ENCODE data around the gene OR1L1. TPM values are rescaled to one million over a fixed set of nuclear protein-coding genes. Genes with fewer than 3 reads are reported as not detected.

OR1L1 gene, protein sequence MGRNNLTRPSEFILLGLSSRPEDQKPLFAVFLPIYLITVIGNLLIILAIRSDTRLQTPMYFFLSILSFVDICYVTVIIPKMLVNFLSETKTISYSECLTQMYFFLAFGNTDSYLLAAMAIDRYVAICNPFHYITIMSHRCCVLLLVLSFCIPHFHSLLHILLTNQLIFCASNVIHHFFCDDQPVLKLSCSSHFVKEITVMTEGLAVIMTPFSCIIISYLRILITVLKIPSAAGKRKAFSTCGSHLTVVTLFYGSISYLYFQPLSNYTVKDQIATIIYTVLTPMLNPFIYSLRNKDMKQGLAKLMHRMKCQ
- total RNA-seq: not detected

DNA sequence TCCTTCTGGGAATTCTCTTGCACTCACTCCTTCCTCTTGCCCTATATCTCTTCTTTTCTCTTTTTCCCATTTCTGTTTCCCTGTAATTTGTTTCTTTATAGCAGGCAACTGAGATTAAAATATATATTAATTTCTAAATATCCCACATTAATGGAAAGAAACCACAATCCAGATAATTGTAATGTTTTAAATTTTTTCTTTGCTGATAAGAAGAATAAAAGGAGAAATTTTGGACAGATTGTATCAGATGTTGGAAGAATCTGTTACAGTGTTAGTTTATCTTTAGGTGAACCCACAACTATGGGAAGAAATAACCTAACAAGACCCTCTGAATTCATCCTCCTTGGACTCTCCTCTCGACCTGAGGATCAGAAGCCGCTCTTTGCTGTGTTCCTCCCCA lies at the start of gene OR1L1:
OR1L1 (plus strand) TSS at position 301 of the 400 bp plus-strand sequence; CDS start at position 301, 0 bp downstream.
- no peak for DNase-seq

DNA sequence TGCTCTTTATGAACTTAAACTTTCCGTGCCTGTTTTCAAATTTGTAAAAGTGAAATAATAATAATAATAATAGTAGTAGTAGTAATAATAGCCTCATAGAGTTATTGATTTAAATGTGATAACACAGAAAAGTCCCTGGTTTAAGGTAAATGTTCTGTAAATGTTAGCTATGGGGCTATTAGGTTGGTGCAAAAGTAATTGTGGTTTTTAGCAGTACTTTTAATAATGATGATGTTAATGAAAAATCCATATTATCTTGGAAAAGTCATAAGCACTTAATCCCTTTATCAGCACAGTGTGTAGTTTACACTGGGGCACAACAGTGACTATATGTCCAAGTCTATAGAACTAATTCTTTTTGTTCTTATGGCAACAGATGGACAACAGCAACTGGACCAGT lies 47.2 kb upstream of the OR1L1 start, which contains the start of gene OR1Q1:
OR1Q1 (plus strand) TSS at position 377 of the 400 bp plus-strand sequence; CDS start at position 377, 0 bp downstream.
- DNase-seq: no peak

GRCh38 chr9:122619996-122620395 lies 41.5 kb upstream of the OR1L1 start:
- no peak for DNase-seq

DNA sequence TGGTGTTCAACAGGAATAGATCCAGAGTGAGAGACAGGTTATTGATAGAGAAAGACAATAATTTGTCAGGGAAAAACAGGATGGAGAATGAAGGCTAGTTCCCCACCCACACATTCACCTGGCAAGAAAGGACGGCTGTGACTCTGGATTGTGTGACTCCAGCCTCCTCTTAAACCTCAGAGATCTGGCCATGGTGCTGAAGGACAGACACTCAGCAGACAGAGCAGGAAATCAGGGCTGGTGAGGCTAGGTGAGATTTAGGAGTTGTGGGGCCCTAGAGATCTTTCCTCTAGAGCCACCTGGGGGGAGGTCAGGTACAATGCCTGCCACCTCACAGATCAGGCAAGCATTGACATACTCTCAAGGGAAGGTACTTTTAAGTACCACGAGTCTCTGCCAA lies 19.3 kb upstream of the OR1L1 start:
- no peak for DNase-seq

GRCh38 chr9:122656378-122656777 lies 5.1 kb upstream of the OR1L1 start:
- DNase-seq: no peak

DNA sequence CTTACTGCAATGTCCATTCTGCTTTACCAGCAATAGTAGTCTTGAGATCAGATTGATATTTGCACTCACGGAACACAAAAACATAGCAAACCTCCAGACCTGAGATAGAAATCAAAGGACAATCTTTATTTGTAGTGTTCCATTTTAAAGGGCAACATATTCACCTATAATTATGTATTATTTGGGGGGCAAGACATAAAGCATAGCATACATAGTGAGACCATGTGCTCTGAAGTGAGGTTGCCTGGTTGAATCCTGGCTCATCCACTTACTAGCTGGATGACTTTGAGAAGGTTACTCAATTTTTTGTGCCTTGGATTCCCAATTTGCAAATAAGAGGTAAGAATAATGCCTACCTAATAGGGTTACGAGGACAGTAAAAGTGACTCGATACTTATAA lies 4.0 kb upstream of the OR1L1 start, which contains the start of gene OR1B1:
OR1B1 (minus strand) TSS at position 101 of the 400 bp plus-strand sequence.
- no peak for DNase-seq

DNA sequence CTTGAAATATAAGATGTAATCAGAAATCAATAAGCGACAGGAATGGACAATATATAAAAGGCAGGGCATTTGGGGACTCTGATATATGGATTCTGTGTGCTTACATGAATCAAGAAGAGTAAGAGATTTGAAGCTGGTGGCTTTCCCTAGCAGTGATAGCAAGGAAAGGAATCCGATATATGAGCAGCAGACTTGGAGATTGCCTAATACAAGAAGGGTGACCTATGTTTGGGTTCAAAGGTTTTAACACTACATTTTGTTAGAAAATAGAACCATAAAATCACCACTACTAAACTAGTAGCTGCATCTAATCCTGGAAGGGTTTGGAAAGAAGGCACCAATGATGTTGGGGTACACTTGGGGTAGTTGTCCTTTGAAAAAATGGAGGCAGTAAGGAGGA lies 11.0 kb downstream of the OR1L1 start:
- no peak for DNase-seq

DNA sequence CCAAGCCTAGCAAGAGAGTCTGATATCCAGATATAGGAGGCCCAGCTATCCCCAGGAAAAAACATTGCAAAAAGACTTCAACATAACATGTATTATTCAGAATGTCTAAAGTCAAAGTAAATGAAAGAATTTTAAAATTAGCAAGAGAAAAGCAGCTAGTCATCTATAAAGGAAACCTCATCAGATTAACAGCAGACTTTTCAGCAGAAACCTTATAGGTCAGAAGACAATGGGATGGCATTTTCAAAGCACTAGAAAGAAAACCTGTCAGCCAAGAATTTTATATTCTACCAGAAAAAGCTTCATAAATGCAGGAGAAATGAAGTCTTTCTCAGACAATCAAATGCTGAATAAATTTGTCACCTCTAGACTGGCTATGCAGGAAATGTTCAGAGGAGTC lies 23.3 kb downstream of the OR1L1 start:
- no peak for DNase-seq

DNA sequence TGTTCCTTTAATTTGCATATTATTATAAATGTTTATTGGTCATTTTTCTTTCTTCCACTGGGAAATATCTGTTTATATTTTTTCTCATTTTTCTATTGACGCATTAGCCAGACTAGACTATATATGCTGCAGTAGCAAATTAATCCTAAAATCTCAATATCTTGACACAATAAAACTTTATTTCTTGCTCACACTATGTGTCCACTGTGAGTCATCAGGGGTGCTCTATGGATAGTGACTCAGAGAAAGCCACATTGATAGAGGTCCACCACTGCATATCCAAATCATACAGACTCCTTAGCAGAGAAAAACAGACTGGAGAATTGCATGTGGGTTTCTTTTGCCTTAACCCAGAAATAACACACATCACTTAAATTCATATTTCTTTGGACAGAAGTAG lies 34.2 kb downstream of the OR1L1 start:
- DNase-seq: no peak

All from effector CD4-positive, alpha-beta T cell (primary cell).